ENCODE measurements around the gene TIGD7.

GRCh38 chr16:3276679-3277078 lies 28.6 kb downstream of the TIGD7 start:
- TF ChIP-seq, protein P1, sequence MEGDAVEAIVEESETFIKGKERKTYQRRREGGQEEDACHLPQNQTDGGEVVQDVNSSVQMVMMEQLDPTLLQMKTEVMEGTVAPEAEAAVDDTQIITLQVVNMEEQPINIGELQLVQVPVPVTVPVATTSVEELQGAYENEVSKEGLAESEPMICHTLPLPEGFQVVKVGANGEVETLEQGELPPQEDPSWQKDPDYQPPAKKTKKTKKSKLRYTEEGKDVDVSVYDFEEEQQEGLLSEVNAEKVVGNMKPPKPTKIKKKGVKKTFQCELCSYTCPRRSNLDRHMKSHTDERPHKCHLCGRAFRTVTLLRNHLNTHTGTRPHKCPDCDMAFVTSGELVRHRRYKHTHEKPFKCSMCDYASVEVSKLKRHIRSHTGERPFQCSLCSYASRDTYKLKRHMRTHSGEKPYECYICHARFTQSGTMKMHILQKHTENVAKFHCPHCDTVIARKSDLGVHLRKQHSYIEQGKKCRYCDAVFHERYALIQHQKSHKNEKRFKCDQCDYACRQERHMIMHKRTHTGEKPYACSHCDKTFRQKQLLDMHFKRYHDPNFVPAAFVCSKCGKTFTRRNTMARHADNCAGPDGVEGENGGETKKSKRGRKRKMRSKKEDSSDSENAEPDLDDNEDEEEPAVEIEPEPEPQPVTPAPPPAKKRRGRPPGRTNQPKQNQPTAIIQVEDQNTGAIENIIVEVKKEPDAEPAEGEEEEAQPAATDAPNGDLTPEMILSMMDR (IDR thresholded peaks at IDR 0.05), result no peak
- TF ChIP-seq POLR2A (IDR thresholded peaks at IDR 0.05), result no peak
